SK-N-MC (cell line): ENCODE data around the gene RBM7.

Experiments
- DNase-seq: peaks from one replicate; pipeline ENCODE4 v3.0.0-alpha.2; 2011; ENCODE audit warnings: low read depth, low spot score
- H3K27ac ChIP-seq: fragments of 200-600 bp; sonication (generic); 2 replicates; pipeline ENCODE4 v1.5.1; 2016; ENCODE audit warnings: mixed run types
- H3K36me3 ChIP-seq: fragments of 200-600 bp; sonication (generic); 2 replicates; pipeline ENCODE4 v1.6.1; 2017; ENCODE audit warnings: antibody characterized with exemption, low read length, mixed read lengths; ENCODE audit not compliant: insufficient read depth
- H3K4me3 ChIP-seq: fragments of 200-600 bp; sonication (generic); 2 replicates; pipeline ENCODE4 v1.5.1; 2016
- H3K9ac ChIP-seq: fragments of 200-600 bp; sonication (generic); 2 replicates; pipeline ENCODE4 v1.8.0; 2017; ENCODE audit warnings: mixed run types, mixed read lengths; ENCODE audit not compliant: insufficient read length
- H3K9me3 ChIP-seq: fragments of 200-600 bp; sonication (generic); 2 replicates; pipeline ENCODE4 v1.6.1; 2017; ENCODE audit warnings: low read depth, mild to moderate bottlenecking, antibody characterized with exemption, low read length, moderate library complexity, mixed read lengths
- EZH2 ChIP-seq: fragments of 200-600 bp; sonication (generic); IDR thresholded peaks from one replicate; pipeline ENCODE4 v1.6.1; 2017; ENCODE audit warnings: antibody characterized with exemption
- FOXP2 ChIP-seq: optimal IDR thresholded peaks from 2 replicates; pipeline ENCODE3; 2011; ENCODE audit warnings: mild to moderate bottlenecking, moderate library complexity; ENCODE audit not compliant: insufficient read depth; ENCODE audit errors: extremely low read length, control extremely low read depth
- POLR2AphosphoS5 ChIP-seq: IDR thresholded peaks from 2 replicates; pipeline ENCODE4 v1.6.1; 2012; ENCODE audit warnings: mild to moderate bottlenecking, low read depth, low read length, borderline replicate concordance

RBM7 gene

GRCh38 chr11:114367244-114367957 lies 33.1 kb upstream of the RBM7 start:
- Histone ChIP-seq H3K9me3 (no peaks in the 10 kb centered on the region), H3K4me3 (no peak overlapping the region), H3K9ac (no peak overlapping the region), H3K36me3 (no peaks in the 10 kb centered on the region), H3K27ac (no peak overlapping the region)
- TF ChIP-seq FOXP2 (no peak), EZH2 (no peak), POLR2AphosphoS5 (no peak)
- DNase-seq = no peak

GRCh38 chr11:114368918-114369680 lies 31.4 kb upstream of the RBM7 start:
- no peak overlapping the region for H3K9ac ChIP-seq
- no peak overlapping the region for H3K4me3 ChIP-seq
- H3K9me3 ChIP-seq = no peaks in the 10 kb centered on the region
- no peak for DNase-seq
- TF ChIP-seq EZH2 = no peak
- no peak for TF ChIP-seq FOXP2
- no peak for TF ChIP-seq POLR2AphosphoS5
- H3K36me3 ChIP-seq = no peaks in the 10 kb centered on the region
- H3K27ac ChIP-seq = no peak overlapping the region

- Histone ChIP-seq H3K4me3 (no peak overlapping the region), H3K9me3 (no peaks in the 10 kb centered on the region), H3K9ac (no peak overlapping the region), H3K36me3 (no peaks in the 10 kb centered on the region), H3K27ac (no peak overlapping the region)
- TF ChIP-seq EZH2 = no peak
- no peak for TF ChIP-seq POLR2AphosphoS5
- TF ChIP-seq FOXP2 = no peak
- DNase-seq = no peak
Measured at GRCh38 chr11:114375052-114375451, 25.4 kb upstream of the RBM7 start.

GRCh38 chr11:114377612-114378267 lies 22.7 kb upstream of the RBM7 start:
- H3K36me3 ChIP-seq = no peaks in the 10 kb centered on the region
- no peak overlapping the region for H3K27ac ChIP-seq
- H3K9me3 ChIP-seq = no peaks in the 10 kb centered on the region
- DNase-seq = no peak
- H3K4me3 ChIP-seq = no peak overlapping the region
- no peak for TF ChIP-seq POLR2AphosphoS5
- no peak for TF ChIP-seq EZH2
- no peak for TF ChIP-seq FOXP2
- H3K9ac ChIP-seq = no peak overlapping the region

GRCh38 chr11:114379394-114380069 lies 20.9 kb upstream of the RBM7 start:
- H3K36me3 ChIP-seq = no peaks in the 10 kb centered on the region
- DNase-seq = no peak
- no peak overlapping the region for H3K27ac ChIP-seq
- TF ChIP-seq EZH2 = no peak
- TF ChIP-seq FOXP2 = no peak
- TF ChIP-seq POLR2AphosphoS5 = no peak
- H3K9me3 ChIP-seq = no peaks in the 10 kb centered on the region
- H3K9ac ChIP-seq = no peak overlapping the region
- H3K4me3 ChIP-seq = no peak overlapping the region

- no peak for TF ChIP-seq EZH2
- no peak for TF ChIP-seq FOXP2
- no peak for TF ChIP-seq POLR2AphosphoS5
- no peaks in the 10 kb centered on the region for H3K9me3 ChIP-seq
- no peak overlapping the region for H3K9ac ChIP-seq
- no peak for DNase-seq
- H3K4me3 ChIP-seq = no peak overlapping the region
- H3K36me3 ChIP-seq = no peaks in the 10 kb centered on the region
- H3K27ac ChIP-seq = no peak overlapping the region
Measured at GRCh38 chr11:114382509-114382908, 18.0 kb upstream of the RBM7 start.

GRCh38 chr11:114384487-114384886 lies 16.0 kb upstream of the RBM7 start:
- DNase-seq = no peak
- no peak for TF ChIP-seq POLR2AphosphoS5
- TF ChIP-seq EZH2 = no peak
- TF ChIP-seq FOXP2 = no peak
- H3K9me3 ChIP-seq = no peaks in the 10 kb centered on the region
- H3K4me3 ChIP-seq = no peak overlapping the region
- H3K27ac ChIP-seq = no peak overlapping the region
- no peaks in the 10 kb centered on the region for H3K36me3 ChIP-seq
- H3K9ac ChIP-seq = no peak overlapping the region

GRCh38 chr11:114386131-114386530 lies 14.3 kb upstream of the RBM7 start:
- TF ChIP-seq EZH2 (no peak), POLR2AphosphoS5 (no peak), FOXP2 (no peak)
- no peak overlapping the region for H3K9ac ChIP-seq
- H3K36me3 ChIP-seq = no peaks in the 10 kb centered on the region
- DNase-seq = no peak
- H3K9me3 ChIP-seq = no peaks in the 10 kb centered on the region
- H3K4me3 ChIP-seq = no peak overlapping the region
- no peak overlapping the region for H3K27ac ChIP-seq
